Calu3 (cell line): ENCODE measurements around the gene GAGE13. TPM values are rescaled to one million over a fixed set of nuclear protein-coding genes. Genes with fewer than 3 reads are reported as not detected.
"Not testable (repeated sequence)": the region's sequence is repeated elsewhere in the genome, so short reads cannot be mapped to it uniquely, and the experiment has no call there.

Experiments
- BruUV-seq: library from RNA; stranded (reverse); fragments of 400-500 nt; replicated peaks from 2 replicates; lab custom pipeline; 2021; lab: Mats Ljungman, UMichigan
- CTCF ChIA-PET: fragments of 300-600 bp; sonication (Branson Sonifier 250); formaldehyde crosslinking; loops from one replicate; lab custom pipeline; 2022; ENCODE audit warnings: antibody characterized with exemption; lab: Charles Lee
- DNase-seq: peaks from one replicate; pipeline ENCODE4 v3.0.0; 2022
- H3K27ac Mint-ChIP-seq: one replicate; pipeline ENCODE4 v1.8.0; 2022; ENCODE audit warnings: mixed read lengths; ENCODE audit not compliant: unreplicated experiment
- H3K27me3 Mint-ChIP-seq: one replicate; pipeline ENCODE4 v1.8.0; 2022; ENCODE audit warnings: mixed read lengths; ENCODE audit not compliant: unreplicated experiment
- H3K36me3 Mint-ChIP-seq: one replicate; pipeline ENCODE4 v1.8.0; 2022; ENCODE audit warnings: mild to moderate bottlenecking, moderate library complexity, mixed read lengths; ENCODE audit not compliant: insufficient read depth, unreplicated experiment
- H3K4me1 Mint-ChIP-seq: one replicate; pipeline ENCODE4 v1.8.0; 2022; ENCODE audit warnings: mild to moderate bottlenecking, low read depth, mixed read lengths; ENCODE audit not compliant: unreplicated experiment
- H3K4me3 Mint-ChIP-seq: one replicate; pipeline ENCODE4 v1.8.0; 2022; ENCODE audit warnings: mild to moderate bottlenecking, low read depth, moderate library complexity, mixed read lengths; ENCODE audit not compliant: unreplicated experiment
- H3K9me3 Mint-ChIP-seq: one replicate; pipeline ENCODE4 v1.8.0; 2022; ENCODE audit warnings: low read depth, mixed read lengths; ENCODE audit not compliant: unreplicated experiment
- intact Hi-C: fragments of 100-400 bp; cut with micrococcal nuclease; formaldehyde crosslinking; loops from one replicate; pipeline ENCODE4 v1.10.0; 2022; ENCODE audit not compliant: unreplicated experiment
- total RNA-seq: library from RNA; stranded (reverse); gene quantifications from 2 replicates; pipeline ENCODE4 v1.2.3, GENCODE V29; 2022
- TF ChIP-seq, protein P1 (sequence below): fragments of 200-600 bp; IDR thresholded peaks from one replicate; pipeline ENCODE4 v1.8.0; 2022; ENCODE audit warnings: antibody characterized with exemption; ENCODE audit not compliant: unreplicated experiment

GAGE13 gene
- total RNA-seq, 1 experiment from 2014 or later = not detected

DNA sequence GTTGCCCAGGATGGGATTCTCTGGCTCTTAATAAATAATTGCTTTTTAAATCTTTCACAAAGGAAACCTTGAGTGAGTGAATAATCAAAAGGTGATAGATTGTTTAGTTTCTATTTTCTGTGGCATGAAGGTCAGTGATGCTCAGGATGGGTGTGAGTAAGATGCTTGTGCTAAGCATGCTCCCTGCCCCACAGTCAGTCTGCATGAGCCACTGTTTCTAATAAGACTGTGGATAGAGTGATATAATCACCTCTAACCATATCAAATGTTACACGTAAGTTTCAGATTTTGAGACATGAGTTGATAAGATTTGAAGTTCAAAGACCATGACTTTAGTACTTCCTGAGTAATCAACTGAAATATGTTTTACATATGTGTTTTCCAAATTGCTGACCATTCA is 30.7 kb upstream of the GAGE13 start:
- Mint-ChIP-seq H3K4me1 (no peaks in the 10 kb centered on the region), H3K27ac (no peak overlapping the region), H3K9me3 (no peaks in the 10 kb centered on the region), H3K4me3 (no peak overlapping the region), H3K27me3 (peaks cover 48% of the 10 kb centered on the region), H3K36me3 (no peaks in the 10 kb centered on the region)
- TF ChIP-seq, protein P1, sequence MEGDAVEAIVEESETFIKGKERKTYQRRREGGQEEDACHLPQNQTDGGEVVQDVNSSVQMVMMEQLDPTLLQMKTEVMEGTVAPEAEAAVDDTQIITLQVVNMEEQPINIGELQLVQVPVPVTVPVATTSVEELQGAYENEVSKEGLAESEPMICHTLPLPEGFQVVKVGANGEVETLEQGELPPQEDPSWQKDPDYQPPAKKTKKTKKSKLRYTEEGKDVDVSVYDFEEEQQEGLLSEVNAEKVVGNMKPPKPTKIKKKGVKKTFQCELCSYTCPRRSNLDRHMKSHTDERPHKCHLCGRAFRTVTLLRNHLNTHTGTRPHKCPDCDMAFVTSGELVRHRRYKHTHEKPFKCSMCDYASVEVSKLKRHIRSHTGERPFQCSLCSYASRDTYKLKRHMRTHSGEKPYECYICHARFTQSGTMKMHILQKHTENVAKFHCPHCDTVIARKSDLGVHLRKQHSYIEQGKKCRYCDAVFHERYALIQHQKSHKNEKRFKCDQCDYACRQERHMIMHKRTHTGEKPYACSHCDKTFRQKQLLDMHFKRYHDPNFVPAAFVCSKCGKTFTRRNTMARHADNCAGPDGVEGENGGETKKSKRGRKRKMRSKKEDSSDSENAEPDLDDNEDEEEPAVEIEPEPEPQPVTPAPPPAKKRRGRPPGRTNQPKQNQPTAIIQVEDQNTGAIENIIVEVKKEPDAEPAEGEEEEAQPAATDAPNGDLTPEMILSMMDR = no peak
- DNase-seq = no peak
- CTCF ChIA-PET = no interaction called here
- intact Hi-C loops = no loop called here
- BruUV-seq = no TSS peak

DNA sequence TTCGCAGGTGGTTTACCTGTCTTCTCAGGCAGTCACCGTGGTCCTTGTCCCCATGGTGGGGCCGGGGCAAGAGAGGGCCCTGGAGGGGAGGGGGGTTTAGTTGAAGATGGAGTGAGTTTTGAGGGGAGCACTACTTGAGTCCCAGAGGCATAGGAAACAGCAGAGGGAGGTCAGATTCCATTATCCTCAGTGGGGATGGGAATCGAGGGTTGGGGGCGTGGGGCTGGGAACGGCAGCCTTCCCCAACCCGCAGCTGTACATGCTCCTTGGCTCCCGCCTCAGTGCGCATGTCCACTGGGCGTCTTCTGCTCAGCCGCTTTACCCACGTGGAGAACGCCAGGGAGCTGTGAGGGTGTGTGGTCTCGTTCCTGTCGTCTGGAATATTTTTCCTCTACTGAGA is 28.0 kb upstream of the GAGE13 start, which contains the start of gene GAGE10:
Gene GAGE10, plus strand, starts transcription at position 301 of the 400 bp plus-strand sequence. CDS start 1,214 bp downstream, outside the sequence.
- no TSS peak for BruUV-seq
- no peak for DNase-seq
- CTCF ChIA-PET = no interaction called here
- peaks cover 21% of the 10 kb centered on the region for H3K27me3 Mint-ChIP-seq
- H3K4me3 Mint-ChIP-seq = no peak within 1 kb of the TSS
- H3K9me3 Mint-ChIP-seq = no peaks in the 10 kb centered on the region
- H3K4me1 Mint-ChIP-seq = peaks cover 2% of the 10 kb centered on the region
- no peak within 1 kb of the TSS for H3K27ac Mint-ChIP-seq
- intact Hi-C loops = no loop called here
- no peaks in the 10 kb centered on the region for H3K36me3 Mint-ChIP-seq
- TF ChIP-seq, protein P1 = no peak

DNA sequence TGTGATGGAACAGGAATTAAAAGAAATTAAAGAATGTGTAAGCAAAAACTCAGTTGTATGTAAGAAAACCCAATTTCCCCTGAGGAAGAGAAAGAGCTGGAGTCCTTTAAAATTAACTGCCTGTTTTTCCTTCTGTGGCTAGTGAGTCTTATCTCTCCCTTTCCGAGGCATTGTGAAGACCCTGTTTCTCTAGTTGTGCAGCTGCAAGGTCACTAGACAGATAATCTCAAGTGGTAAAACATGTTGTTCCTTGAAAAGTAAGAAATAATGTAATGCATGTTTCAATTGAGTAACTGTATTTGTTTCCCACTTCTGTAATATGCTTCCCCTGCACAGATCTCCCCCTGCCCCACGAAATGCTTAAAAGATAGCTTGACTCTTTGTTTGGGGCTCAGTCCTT is 23.6 kb upstream of the GAGE13 start:
- Mint-ChIP-seq H3K27me3 (peaks cover 12% of the 10 kb centered on the region), H3K4me1 (peaks cover 24% of the 10 kb centered on the region)
- intact Hi-C loops, H3K36me3 Mint-ChIP-seq, H3K4me3 Mint-ChIP-seq, H3K9me3 Mint-ChIP-seq, H3K27ac Mint-ChIP-seq, CTCF ChIA-PET, BruUV-seq, DNase-seq: not testable (repeated sequence)

DNA sequence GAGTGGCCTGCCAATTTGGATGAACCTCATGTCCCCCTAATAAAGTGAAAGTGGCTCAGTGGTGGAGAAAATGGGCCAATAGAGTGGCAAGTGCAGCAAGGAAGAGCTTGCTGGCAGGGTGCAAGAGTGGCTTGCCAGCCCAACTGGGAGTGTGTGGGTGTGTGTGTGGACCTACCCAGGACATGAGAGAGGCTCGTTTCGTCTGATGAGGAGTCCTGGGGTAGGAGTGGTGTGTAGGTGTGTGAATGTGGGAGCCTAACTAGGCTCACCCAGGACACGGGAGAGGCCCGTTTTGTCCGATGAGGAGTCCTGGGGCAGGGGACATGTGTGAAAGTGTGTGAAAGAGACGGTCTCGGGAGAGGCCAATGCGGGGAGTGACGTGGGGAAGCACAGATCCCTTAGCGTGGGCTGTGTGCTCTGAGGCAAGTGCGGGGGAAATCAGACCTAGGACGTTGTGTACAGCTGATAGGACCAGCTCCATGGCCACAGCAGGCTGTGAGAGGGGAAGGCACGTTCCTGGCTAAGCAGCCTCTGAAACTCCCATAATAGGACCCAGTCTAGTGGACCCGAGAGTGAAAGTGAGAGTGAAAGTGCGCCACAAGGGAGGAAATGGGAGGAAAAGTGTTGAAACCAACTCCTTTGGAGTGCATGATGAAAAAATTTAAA is 22.6 kb upstream of the GAGE13 start:
- TF ChIP-seq, protein P1 = no peak
- DNase-seq = no peak
- Mint-ChIP-seq H3K27ac (peak overlapping the region; percentile 5), H3K4me1 (peaks cover 24% of the 10 kb centered on the region), H3K36me3 (no peaks in the 10 kb centered on the region), H3K4me3 (peak overlapping the region; percentile 70), H3K9me3 (no peaks in the 10 kb centered on the region), H3K27me3 (peaks cover 4% of the 10 kb centered on the region)
- CTCF ChIA-PET = no interaction called here
- intact Hi-C loops = no loop called here
- no TSS peak for BruUV-seq

DNA sequence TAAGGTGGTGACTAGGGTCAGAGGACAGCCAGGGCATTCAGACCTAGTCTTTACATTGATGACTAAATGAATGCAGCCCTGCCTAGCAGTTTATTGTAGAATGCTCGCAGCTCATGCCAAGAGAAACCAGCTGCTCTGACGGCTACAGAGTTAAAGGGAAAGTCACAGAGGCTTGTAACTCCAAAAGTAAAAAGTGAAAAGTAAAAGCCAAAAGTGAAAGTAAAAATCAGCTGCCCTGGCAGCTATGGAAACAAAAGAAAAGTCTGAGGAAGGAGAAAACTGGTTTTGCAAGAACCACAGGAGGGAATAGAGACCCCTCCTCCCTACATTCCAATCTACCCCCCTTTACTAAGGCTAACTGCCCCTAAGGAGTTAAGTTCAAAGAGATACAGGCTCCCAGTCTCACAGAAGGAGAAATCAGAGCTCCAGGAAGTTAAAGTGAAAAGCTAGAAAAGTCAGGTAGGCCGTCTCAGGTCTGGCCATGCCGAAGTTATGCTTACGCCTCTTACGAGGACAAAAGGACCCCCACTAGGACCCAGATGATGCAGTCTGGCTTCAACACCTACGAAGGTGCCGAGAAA is 21.9 kb upstream of the GAGE13 start:
- DNase-seq = no peak
- Mint-ChIP-seq H3K9me3 (no peaks in the 10 kb centered on the region), H3K4me1 (peaks cover 24% of the 10 kb centered on the region), H3K4me3 (peak overlapping the region; percentile 70), H3K27ac (peak overlapping the region; percentile 5), H3K27me3 (no peaks in the 10 kb centered on the region), H3K36me3 (no peaks in the 10 kb centered on the region)
- no TSS peak for BruUV-seq
- intact Hi-C loops = no loop called here
- CTCF ChIA-PET = interaction anchor here (0.6 to 0.8 kb wide), 2 partner anchors 202 to 256 kb away, joined by 3 to 4 read pairs; no protein-coding TSS in a partner anchor
- TF ChIP-seq, protein P1 = no peak
